Smooth muscle cell of the pulmonary artery (primary cell): ENCODE data around the gene LSM6. TPM values are rescaled to one million over a fixed set of nuclear protein-coding genes. Genes with fewer than 3 reads are reported as not detected.

Source experiments
- total RNA-seq: library from RNA; depleted of rRNA; stranded (reverse); fragments of >200 nt; gene quantifications from 2 replicates; pipeline ENCODE4 v1.2.3, GENCODE V29; 2014

LSM6 gene
- 15.4 and 19.6 TPM in 2 replicates for total RNA-seq

GRCh38 chr4:146175541-146176453, at the start of gene LSM6:
Gene LSM6 (plus strand): TSS chr4:146175718. CDS start chr4:146182922, 7,204 bp downstream.

GRCh38 chr4:146214238-146214637, 38.7 kb downstream of the LSM6 start, which contains the start of gene REELD1:
Gene REELD1 (plus strand): TSS chr4:146214538. CDS start chr4:146216953, 2,415 bp downstream.

Other genes with a start within 250 kb of the LSM6 start
- gene ZNF827, start 236.9 kb upstream of the LSM6 start, total RNA-seq = 7.6 and 11.7 TPM in 2 replicates
- not detected in 2 replicates for gene REELD1, start 38.8 kb downstream of the LSM6 start, total RNA-seq